ENCODE data around the gene LCE4A.
"Not testable (repeated sequence)": the region's sequence is repeated elsewhere in the genome, so short reads cannot be mapped to it uniquely, and the experiment has no call there.

Gene LCE4A

GRCh38 chr1:152667648-152668047 lies 40.3 kb upstream of the LCE4A start:
- Histone ChIP-seq H3K9me2 (replicated peaks; ENCODE audit: insufficient read depth, low read length) (no peaks in the 10 kb centered on the region), H3K4me2 (ENCODE audit: low read depth, low read length, poor library complexity, severe bottlenecking) (no peak overlapping the region), H3K4me3 (ENCODE audit: insufficient read depth, low read length, poor library complexity, severe bottlenecking) (no peak overlapping the region), H3K27ac (ENCODE audit: low read depth, low read length) (no peak overlapping the region), H3K9ac (ENCODE audit: low read length) (no peak overlapping the region), H3K79me2 (ENCODE audit: insufficient read depth, low read length) (no peaks in the 10 kb centered on the region), H4K20me1 (ENCODE audit: low read depth, low read length) (no peaks in the 10 kb centered on the region), H2AFZ (ENCODE audit: low read depth, low read length, severe bottlenecking) (no peak overlapping the region), H3K36me3 (ENCODE audit: low read length) (no peaks in the 10 kb centered on the region), H3K27me3 (ENCODE audit: low read length) (no peaks in the 10 kb centered on the region), H3K9me3 (ENCODE audit: insufficient read depth, low read length) (no peaks in the 10 kb centered on the region), H3F3A (ENCODE audit: insufficient read depth) (no peaks in the 10 kb centered on the region)
- no peak for TF ChIP-seq EZH2phosphoT487 (conservative IDR thresholded peaks at IDR 0.05; ENCODE audit: low read length)
- TF ChIP-seq CTCF (IDR thresholded peaks at IDR 0.05; ENCODE audit: insufficient read depth, low read length, poor library complexity, severe bottlenecking) = no peak

- H4K20me1 ChIP-seq (ENCODE audit: low read depth, low read length) = no peaks in the 10 kb centered on the region
- TF ChIP-seq EZH2phosphoT487 (conservative IDR thresholded peaks at IDR 0.05; ENCODE audit: low read length) = no peak
- TF ChIP-seq CTCF (IDR thresholded peaks at IDR 0.05; ENCODE audit: insufficient read depth, low read length, poor library complexity, severe bottlenecking) = no peak
- no peaks in the 10 kb centered on the region for H3K9me2 ChIP-seq (replicated peaks; ENCODE audit: insufficient read depth, low read length)
- no peaks in the 10 kb centered on the region for H3K27me3 ChIP-seq (ENCODE audit: low read length)
- H3F3A ChIP-seq (ENCODE audit: insufficient read depth) = no peaks in the 10 kb centered on the region
- H3K4me2 ChIP-seq (ENCODE audit: low read depth, low read length, poor library complexity, severe bottlenecking) = no peak overlapping the region
- H3K79me2 ChIP-seq (ENCODE audit: insufficient read depth, low read length) = no peaks in the 10 kb centered on the region
- H2AFZ ChIP-seq (ENCODE audit: low read depth, low read length, severe bottlenecking) = no peak overlapping the region
- no peaks in the 10 kb centered on the region for H3K36me3 ChIP-seq (ENCODE audit: low read length)
- no peaks in the 10 kb centered on the region for H3K9me3 ChIP-seq (ENCODE audit: insufficient read depth, low read length)
- no peak overlapping the region for H3K4me3 ChIP-seq (ENCODE audit: insufficient read depth, low read length, poor library complexity, severe bottlenecking)
- H3K9ac ChIP-seq (ENCODE audit: low read length) = no peak overlapping the region
- no peak overlapping the region for H3K27ac ChIP-seq (ENCODE audit: low read depth, low read length)
These were observed 34.9 kb upstream of the LCE4A start for GRCh38 chr1:152673016-152673415.

GRCh38 chr1:152674983-152675382 lies 33.0 kb upstream of the LCE4A start, which contains the start of gene LCE2C:
Gene LCE2C (plus strand): TSS chr1:152675279. CDS start chr1:152676016, 737 bp downstream.
- H3K36me3 ChIP-seq (ENCODE audit: low read length); H3K4me3 ChIP-seq (ENCODE audit: insufficient read depth, low read length, poor library complexity, severe bottlenecking); H3K9ac ChIP-seq (ENCODE audit: low read length); H3K27me3 ChIP-seq (ENCODE audit: low read length); H3K27ac ChIP-seq (ENCODE audit: low read depth, low read length); H3K4me2 ChIP-seq (ENCODE audit: low read depth, low read length, poor library complexity, severe bottlenecking); H3F3A ChIP-seq (ENCODE audit: insufficient read depth); H3K79me2 ChIP-seq (ENCODE audit: insufficient read depth, low read length); H3K9me2 ChIP-seq (replicated peaks; ENCODE audit: insufficient read depth, low read length); H4K20me1 ChIP-seq (ENCODE audit: low read depth, low read length); H3K9me3 ChIP-seq (ENCODE audit: insufficient read depth, low read length); H2AFZ ChIP-seq (ENCODE audit: low read depth, low read length, severe bottlenecking): not testable (repeated sequence)

GRCh38 chr1:152679459-152679858 lies 28.5 kb upstream of the LCE4A start:
- TF ChIP-seq EZH2phosphoT487 (conservative IDR thresholded peaks at IDR 0.05; ENCODE audit: low read length) (no peak), CTCF (IDR thresholded peaks at IDR 0.05; ENCODE audit: insufficient read depth, low read length, poor library complexity, severe bottlenecking) (no peak)
- Histone ChIP-seq H3K4me2 (ENCODE audit: low read depth, low read length, poor library complexity, severe bottlenecking) (no peak overlapping the region), H3K9me3 (ENCODE audit: insufficient read depth, low read length) (no peaks in the 10 kb centered on the region)

More at GRCh38 chr1:152679459-152679858, 28.5 kb upstream of the LCE4A start:
- Histone ChIP-seq H2AFZ (ENCODE audit: low read depth, low read length, severe bottlenecking) (no peak overlapping the region), H3K79me2 (ENCODE audit: insufficient read depth, low read length) (no peaks in the 10 kb centered on the region), H3K9me2 (replicated peaks; ENCODE audit: insufficient read depth, low read length) (no peaks in the 10 kb centered on the region), H3F3A (ENCODE audit: insufficient read depth) (no peaks in the 10 kb centered on the region), H3K27ac (ENCODE audit: low read depth, low read length) (no peak overlapping the region), H3K4me3 (ENCODE audit: insufficient read depth, low read length, poor library complexity, severe bottlenecking) (no peak overlapping the region), H4K20me1 (ENCODE audit: low read depth, low read length) (no peaks in the 10 kb centered on the region), H3K27me3 (ENCODE audit: low read length) (no peaks in the 10 kb centered on the region), H3K9ac (ENCODE audit: low read length) (no peak overlapping the region), H3K36me3 (ENCODE audit: low read length) (no peaks in the 10 kb centered on the region)
